GM18909 (cell line): ENCODE measurements around the gene ABCA2.
"Not testable (repeated sequence)": the region's sequence is repeated elsewhere in the genome, so short reads cannot be mapped to it uniquely, and the experiment has no call there.

Experiments
- ATAC-seq: cut with Tn5 transposase; IDR thresholded peaks from one replicate; pipeline ENCODE4 v1.9.1; 2021; ENCODE audit warnings: mild to moderate bottlenecking; ENCODE audit not compliant: unreplicated experiment, poor library complexity

ABCA2 gene

GRCh38 chr9:137063311-137064026 lies 35.4 kb upstream of the ABCA2 start:
- ATAC-seq: no peak

- ATAC-seq: not testable (repeated sequence)
These were observed 34.8 kb upstream of the ABCA2 start for GRCh38 chr9:137062798-137063197.

GRCh38 chr9:137062384-137062783 lies 34.3 kb upstream of the ABCA2 start:
- ATAC-seq: no peak

GRCh38 chr9:137058521-137059234 lies 30.6 kb upstream of the ABCA2 start:
- no peak for ATAC-seq

GRCh38 chr9:137057545-137057944 lies 29.5 kb upstream of the ABCA2 start:
- no peak for ATAC-seq

- no peak for ATAC-seq
These were observed 28.8 kb upstream of the ABCA2 start for GRCh38 chr9:137056739-137057415.

- no peak for ATAC-seq
These were observed 27.6 kb upstream of the ABCA2 start for GRCh38 chr9:137055385-137056364.

GRCh38 chr9:137054932-137055384 lies 26.9 kb upstream of the ABCA2 start:
- no peak for ATAC-seq

GRCh38 chr9:137053944-137054931 lies 26.2 kb upstream of the ABCA2 start, which contains the start of gene ENTPD2:
Gene ENTPD2, minus strand, starts transcription at chr9:137054061. Its CDS starts 64 bp downstream, at chr9:137053997.
- no peak for ATAC-seq

- no peak for ATAC-seq
These were observed 25.2 kb upstream of the ABCA2 start for GRCh38 chr9:137052998-137053943.

GRCh38 chr9:137052293-137052692 lies 24.3 kb upstream of the ABCA2 start:
- ATAC-seq: no peak

GRCh38 chr9:137051145-137051724 lies 23.2 kb upstream of the ABCA2 start:
- no peak for ATAC-seq

- ATAC-seq: no peak
These were observed 22.5 kb upstream of the ABCA2 start for GRCh38 chr9:137050570-137050969.

- no peak for ATAC-seq
These were observed 21.8 kb upstream of the ABCA2 start for GRCh38 chr9:137049544-137050449.

- no peak for ATAC-seq
These were observed 20.9 kb upstream of the ABCA2 start for GRCh38 chr9:137048655-137049543.
